ENCODE data around the gene TTF1. TPM values are rescaled to one million over a fixed set of nuclear protein-coding genes. Genes with fewer than 3 reads are reported as not detected.

TTF1 gene
- total and polyA plus RNA-seq, 10 donors = 12.1 to 24.2 (median 16.2) TPM

GRCh38 chr9:132351404-132352045 is 55.1 kb downstream of the TTF1 start:
- Histone ChIP-seq H3K9me3 (peaks cover 0 to 5% (median 0%) of the 10 kb centered on the region in 8 donors), H3K27ac (peak overlapping the region; percentile 23 to 100 (median 84)), H3K4me1 (peaks cover 41 to 80% (median 67%) of the 10 kb centered on the region in 6 donors), H3K27me3 (replicated peaks in 1 of 7) (no peaks in the 10 kb centered on the region), H3K4me3 (peak overlapping the region in 7 of 8 donors; percentile 26 to 95 (median 35)), H3K36me3 (peaks cover 3 to 66% (median 48%) of the 10 kb centered on the region in 6 donors)
- no peak for TF ChIP-seq CTCF (IDR thresholded peaks at IDR 0.05 in 8 of 11, conservative IDR thresholded peaks at IDR 0.05 in 3 of 11)
- no peak for TF ChIP-seq POLR2A (IDR thresholded peaks at IDR 0.05)
- no peak for TF ChIP-seq POLR2AphosphoS5 (IDR thresholded peaks at IDR 0.05)
- DNase-seq = no peak
- intact Hi-C loops (cut with DNase I; ENCODE audit: low total_unique reads) = loop anchor here (10.0 kb wide), 1 partner anchor 53 kb away; the partner anchor contains the start of gene TTF1
- WGBS, 5 donors = 33 to 39% (median 37%) methylated on average over 3 of the region's 3 CpGs

DNA sequence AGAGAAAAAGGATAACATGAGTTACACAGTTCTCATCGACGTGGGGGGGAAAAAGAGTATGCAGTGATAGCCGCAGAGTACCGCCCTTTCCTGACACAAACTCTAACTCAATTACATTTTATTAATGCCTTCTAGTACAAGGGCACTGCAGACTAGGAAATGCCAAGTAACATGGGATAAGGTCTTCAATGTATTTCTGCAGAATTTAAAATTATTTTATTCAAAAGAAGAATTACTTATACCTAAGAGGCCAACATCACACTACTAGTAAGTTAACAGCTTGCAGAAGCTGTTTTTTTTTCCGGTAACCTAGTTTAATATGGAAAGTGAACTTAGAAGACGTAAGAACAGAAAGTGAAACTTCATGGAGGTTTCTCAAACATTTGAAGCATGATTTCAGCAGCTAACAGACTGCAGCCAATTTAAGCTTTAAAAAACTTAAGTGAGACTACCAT is 55.8 kb downstream of the TTF1 start:
- Histone ChIP-seq H3K9me3 (no peaks in the 10 kb centered on the region), H3K36me3 (peaks cover 3 to 73% (median 54%) of the 10 kb centered on the region in 6 donors), H3K27me3 (replicated peaks in 1 of 7) (no peaks in the 10 kb centered on the region), H3K27ac (peak overlapping the region; percentile 44 to 100 (median 84)), H3K4me1 (peaks cover 41 to 86% (median 69%) of the 10 kb centered on the region in 6 donors), H3K4me3 (peak overlapping the region; percentile 16 to 95 (median 34))
- intact Hi-C loops (cut with DNase I; ENCODE audit: low total_unique reads) = loop anchor here (10.0 kb wide), 1 partner anchor 54 kb away; the partner anchor contains the start of gene TTF1
- WGBS, 5 donors = 0 to 3% (median 1%) methylated on average over 6 of the region's 6 CpGs
- TF ChIP-seq POLR2A (IDR thresholded peaks at IDR 0.05) (no peak), POLR2AphosphoS5 (IDR thresholded peaks at IDR 0.05) (no peak), CTCF (IDR thresholded peaks at IDR 0.05 in 8 of 11, conservative IDR thresholded peaks at IDR 0.05 in 3 of 11) (no peak)
- no peak for DNase-seq

GRCh38 chr9:132348676-132349075 is 58.0 kb downstream of the TTF1 start:
- H3K36me3 ChIP-seq = peaks cover 3 to 95% (median 76%) of the 10 kb centered on the region in 6 donors
- H3K27ac ChIP-seq = peak overlapping the region in 3 of 8 donors; percentile 95 to 100 (median 100)
- H3K4me1 ChIP-seq = peaks cover 41 to 96% (median 60%) of the 10 kb centered on the region in 6 donors
- DNase-seq = no peak
- no peaks in the 10 kb centered on the region for H3K27me3 ChIP-seq (replicated peaks in 1 of 7)
- 64 to 71% (median 67%) methylated on average over 5 of the region's 5 CpGs for WGBS, 5 donors
- TF ChIP-seq POLR2A (IDR thresholded peaks at IDR 0.05) (no peak), POLR2AphosphoS5 (IDR thresholded peaks at IDR 0.05) (no peak)
- intact Hi-C loops (cut with DNase I; ENCODE audit: low total_unique reads) = no loop called here
- no peak overlapping the region for H3K4me3 ChIP-seq
- H3K9me3 ChIP-seq = no peaks in the 10 kb centered on the region

DNA sequence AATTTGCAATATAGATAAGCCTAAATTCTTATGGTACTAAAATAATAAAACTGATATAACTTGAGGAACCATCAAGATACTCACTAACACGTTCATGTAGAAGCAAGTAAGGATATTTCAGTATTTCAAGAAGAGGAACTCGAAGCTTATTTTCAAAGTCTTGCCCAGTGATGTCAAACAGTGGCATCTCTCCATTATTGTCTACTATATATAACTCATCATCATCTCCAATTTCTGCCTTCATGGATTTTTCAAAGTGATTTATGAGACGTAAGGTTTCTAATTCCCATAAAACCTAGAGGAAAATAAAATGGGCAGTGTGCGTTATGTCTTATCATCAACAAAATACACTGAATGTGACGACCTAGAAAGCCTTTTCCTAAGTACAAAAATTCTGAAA is 60.5 kb downstream of the TTF1 start:
- H3K9me3 ChIP-seq = no peaks in the 10 kb centered on the region
- 76 to 92% (median 90%) methylated on average over 5 of the region's 5 CpGs for WGBS, 5 donors
- intact Hi-C loops (cut with DNase I; ENCODE audit: low total_unique reads) = no loop called here

More for the DNA sequence above, 60.5 kb downstream of the TTF1 start:
- Histone ChIP-seq H3K27me3 (replicated peaks in 1 of 7) (no peaks in the 10 kb centered on the region), H3K4me3 (no peak overlapping the region), H3K4me1 (peaks cover 17 to 82% (median 35%) of the 10 kb centered on the region in 6 donors), H3K27ac (no peak overlapping the region), H3K36me3 (peaks cover 3 to 95% (median 85%) of the 10 kb centered on the region in 6 donors)
- TF ChIP-seq POLR2AphosphoS5 (IDR thresholded peaks at IDR 0.05) (no peak), POLR2A (IDR thresholded peaks at IDR 0.05) (no peak), CTCF (IDR thresholded peaks at IDR 0.05 in 8 of 11, conservative IDR thresholded peaks at IDR 0.05 in 3 of 11) (no peak)
- DNase-seq = no peak

Measured in spleen (tissue), 11 donors.